HG02678 (cell line): ENCODE measurements around the gene ZNF771.
"Not testable (repeated sequence)": the region's sequence is repeated elsewhere in the genome, so short reads cannot be mapped to it uniquely, and the experiment has no call there.

Experiments
- ATAC-seq: cut with Tn5 transposase; IDR thresholded peaks from one replicate; pipeline ENCODE4 v1.9.1; 2021; ENCODE audit warnings: mild to moderate bottlenecking, moderate library complexity; ENCODE audit not compliant: unreplicated experiment

The ZNF771 gene

DNA sequence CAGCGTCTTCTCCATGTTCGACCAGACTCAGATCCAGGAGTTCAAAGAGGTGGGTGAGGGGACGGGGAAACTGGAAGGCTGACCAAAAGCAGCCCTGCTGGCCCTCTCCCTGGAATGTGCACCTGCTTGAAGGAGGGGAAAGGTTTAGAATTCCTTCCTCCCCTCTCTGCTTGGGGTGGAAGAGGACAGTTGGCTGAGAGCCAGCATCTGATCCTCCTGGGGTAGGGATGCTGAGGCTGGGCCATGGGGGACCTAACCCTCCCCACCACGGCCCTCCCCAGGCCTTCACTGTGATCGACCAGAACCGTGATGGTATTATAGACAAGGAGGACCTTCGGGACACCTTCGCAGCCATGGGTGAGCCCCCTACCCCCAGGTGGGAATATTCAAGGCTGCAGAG, 31.5 kb upstream of the ZNF771 start:
- no peak for ATAC-seq

DNA sequence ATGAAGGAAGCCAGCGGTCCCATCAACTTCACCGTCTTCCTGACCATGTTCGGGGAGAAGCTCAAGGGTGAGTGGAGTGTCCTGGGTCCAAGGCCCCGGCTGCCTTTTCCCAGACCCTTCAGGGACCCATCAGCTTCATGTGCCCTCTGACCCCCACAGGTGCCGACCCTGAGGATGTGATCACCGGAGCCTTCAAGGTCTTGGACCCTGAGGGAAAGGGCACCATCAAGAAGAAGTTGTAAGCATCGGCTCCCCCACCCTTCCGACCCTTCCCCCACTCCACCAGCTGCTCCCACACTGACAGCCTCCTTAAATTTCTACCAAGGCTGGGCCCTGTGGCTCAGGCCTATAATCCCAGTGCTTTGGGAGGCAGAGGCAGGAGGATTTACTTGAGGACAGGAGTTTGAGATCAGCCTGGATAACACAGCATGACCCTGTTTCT, 30.9 kb upstream of the ZNF771 start:
- no peak for ATAC-seq

DNA sequence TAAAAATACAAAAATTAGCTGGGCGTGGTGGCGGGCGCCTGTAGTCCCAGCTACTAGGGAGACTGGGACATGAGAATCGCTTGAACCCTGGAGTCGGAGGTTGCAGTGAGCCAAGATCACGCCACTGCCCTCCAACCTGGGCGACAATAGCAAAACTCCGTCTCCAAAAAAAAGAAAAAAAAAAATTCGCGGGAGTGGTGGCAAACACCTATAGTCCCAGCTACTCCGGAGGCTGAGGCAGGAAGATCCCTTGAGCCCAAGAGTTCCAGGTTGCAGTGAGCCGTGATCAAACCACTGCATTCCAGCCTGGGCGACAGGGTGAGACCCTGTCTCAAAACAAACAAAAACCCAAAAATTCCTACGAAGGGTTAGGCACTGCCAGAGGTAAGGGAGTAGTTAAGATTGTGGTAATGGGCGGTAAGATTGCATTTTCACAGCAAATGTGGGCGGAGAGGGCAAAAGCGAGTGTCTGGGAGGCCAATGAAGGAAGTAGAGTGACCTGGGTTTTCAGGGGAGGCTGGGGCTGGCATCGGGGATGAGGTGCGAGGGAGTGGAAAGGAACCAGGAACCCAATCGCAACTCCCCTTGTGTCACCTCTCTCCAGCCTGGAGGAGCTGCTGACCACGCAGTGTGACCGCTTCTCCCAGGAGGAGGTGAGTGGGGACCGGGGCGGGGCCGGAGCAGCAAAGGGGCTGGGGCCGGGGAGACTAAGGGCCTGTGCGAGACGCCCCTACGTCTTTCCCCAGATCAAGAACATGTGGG, 30.2 kb upstream of the ZNF771 start:
- no peak for ATAC-seq

DNA sequence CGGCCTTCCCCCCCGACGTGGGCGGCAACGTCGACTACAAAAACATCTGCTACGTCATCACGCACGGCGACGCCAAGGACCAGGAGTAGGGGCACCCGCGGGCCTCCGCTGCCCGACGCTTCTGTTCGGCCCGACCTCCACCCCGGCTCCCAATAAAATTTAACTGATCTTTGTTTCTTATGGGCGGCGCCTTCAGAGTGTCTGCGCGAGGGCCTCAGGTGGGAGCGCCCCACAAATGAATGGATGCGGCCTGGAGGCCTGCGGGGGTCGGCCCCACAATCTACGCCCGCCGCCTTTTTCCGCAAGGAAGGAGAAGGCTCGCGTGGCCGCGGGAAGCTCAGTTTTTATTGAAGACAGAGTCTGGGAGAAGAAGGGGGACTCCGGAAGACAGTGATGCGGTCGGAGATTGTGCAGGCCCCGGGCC, 29.6 kb upstream of the ZNF771 start:
- peak; percentile 42 for ATAC-seq

DNA sequence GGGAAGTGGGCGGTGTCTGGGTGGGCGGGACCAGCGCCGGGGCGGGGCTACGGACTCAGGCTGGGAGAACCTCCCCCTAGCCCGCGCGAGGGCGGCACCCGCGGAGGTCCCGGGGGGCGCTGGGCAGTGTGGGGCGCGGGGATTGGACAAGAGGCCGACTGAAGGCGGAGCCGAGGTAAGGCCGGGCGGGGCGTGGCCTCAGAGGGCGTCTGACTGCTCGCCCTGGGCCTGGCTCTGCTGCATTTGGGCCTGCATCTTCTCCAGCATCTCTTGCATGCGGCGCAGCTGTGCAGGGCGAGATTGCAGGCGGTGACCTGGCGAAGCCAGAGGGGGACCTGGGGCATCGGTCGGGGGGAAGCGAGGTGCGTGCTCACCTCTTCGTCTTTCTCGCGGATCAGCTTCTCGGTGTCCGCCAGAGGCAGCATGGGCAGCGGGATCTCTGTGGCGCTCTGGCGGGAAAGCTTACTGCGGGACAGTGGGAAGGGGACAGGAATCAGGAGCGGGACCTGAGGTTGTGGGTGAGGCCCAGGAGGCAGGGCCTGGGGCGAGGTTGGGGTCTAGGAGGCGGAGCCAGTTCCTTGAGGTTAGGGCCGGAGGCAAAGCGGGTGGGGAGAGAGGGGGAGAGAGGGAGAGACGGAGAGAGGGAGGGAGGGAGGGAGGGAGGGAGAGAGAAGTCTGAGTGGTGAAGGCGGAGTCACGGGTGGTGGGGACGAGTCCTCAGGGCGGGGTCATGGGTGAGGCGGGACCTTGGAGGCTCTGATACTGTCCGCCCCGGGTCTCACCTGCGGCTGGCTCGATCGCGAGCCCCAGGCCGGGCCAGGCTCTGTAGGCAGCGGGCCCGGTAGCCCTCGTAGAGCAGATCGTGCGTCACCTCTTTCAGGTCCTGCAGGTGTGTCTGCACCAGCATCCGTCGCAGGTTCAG, 28.9 kb upstream of the ZNF771 start:
- ATAC-seq, result peak; percentile 88

DNA sequence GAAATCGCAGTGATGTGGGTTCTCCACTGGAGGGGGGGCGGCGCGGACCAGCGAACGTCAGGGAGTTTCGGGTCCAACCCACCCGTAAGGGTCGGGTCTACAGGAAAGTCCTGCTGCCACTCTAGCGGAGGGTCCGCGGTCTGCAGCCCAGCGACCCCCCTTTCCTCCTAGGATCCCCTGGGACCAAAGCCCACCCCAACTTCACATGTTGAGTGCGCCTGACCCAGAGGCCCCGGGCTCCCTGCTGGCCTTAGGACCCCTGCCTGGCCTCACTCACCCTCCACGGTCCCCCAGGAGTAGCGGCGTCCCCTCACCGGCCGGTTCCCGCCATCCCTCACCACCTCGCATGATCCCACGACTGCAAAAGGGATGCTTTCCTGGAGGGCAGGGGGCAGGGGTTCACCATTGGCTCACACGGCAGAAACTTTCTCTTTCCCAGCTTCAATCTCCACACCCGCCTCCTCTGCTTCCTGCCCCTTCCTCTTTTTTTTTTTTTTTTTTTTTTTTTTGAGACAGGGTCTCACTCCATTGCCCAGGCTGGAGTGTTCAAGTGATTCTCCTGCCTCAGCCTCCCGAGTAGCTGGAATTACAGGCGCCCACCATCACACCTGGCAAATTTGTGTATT, 28.1 kb upstream of the ZNF771 start:
- ATAC-seq, result no peak

DNA sequence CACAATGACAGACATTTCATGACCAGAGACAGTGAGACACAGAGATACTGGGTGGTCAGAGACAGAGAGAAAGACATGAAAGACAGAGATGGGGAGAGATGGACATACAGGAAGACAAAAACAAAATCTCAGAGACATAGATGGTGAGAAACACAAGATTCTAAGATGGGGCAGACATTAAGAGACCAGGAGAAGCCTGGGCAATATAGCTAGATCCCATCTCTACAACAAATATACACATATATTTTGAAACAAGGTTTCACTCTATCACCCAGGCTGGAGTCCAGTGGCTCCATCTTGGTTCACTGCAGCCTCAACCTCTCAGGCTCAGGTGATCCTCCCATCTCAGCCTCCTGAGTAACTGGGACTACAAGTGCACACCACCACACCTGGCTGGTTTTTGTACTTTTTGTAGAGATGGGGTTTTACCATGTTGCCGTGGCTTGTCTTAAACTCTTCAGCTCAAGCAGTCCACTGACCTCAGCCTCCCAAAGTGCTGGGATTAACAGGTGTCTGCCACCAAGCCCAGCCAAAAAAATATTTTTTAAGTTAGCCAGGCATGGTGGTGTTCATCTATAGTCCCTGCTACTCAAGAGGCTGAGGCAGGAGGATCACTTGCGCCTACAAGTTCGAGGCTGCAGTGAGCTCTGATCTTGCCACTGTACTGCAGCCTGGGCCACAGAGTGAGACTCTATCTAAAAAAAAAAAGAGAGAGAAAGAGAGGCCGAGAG, 27.2 kb upstream of the ZNF771 start:
- ATAC-seq, result no peak

DNA sequence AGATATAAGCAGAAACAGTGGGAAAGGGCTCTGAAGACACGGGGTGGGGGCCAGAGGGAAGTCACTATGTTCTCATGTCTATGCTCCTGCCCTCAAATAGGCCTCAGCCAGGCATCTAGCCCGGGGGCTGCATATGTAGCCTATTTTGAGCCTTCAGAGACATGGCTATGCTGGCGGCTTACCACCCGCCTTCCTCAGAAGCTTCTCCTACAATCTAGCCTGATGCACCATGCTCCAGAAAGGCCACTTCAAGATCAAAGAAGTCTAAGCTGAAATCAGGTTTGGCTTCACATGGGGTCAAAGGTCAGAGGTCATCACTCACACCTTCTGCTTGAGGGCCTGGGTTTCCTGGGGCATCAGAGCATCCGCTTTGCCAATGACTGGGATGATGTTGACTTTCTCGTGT, 26.6 kb upstream of the ZNF771 start:
- ATAC-seq, result no peak

DNA sequence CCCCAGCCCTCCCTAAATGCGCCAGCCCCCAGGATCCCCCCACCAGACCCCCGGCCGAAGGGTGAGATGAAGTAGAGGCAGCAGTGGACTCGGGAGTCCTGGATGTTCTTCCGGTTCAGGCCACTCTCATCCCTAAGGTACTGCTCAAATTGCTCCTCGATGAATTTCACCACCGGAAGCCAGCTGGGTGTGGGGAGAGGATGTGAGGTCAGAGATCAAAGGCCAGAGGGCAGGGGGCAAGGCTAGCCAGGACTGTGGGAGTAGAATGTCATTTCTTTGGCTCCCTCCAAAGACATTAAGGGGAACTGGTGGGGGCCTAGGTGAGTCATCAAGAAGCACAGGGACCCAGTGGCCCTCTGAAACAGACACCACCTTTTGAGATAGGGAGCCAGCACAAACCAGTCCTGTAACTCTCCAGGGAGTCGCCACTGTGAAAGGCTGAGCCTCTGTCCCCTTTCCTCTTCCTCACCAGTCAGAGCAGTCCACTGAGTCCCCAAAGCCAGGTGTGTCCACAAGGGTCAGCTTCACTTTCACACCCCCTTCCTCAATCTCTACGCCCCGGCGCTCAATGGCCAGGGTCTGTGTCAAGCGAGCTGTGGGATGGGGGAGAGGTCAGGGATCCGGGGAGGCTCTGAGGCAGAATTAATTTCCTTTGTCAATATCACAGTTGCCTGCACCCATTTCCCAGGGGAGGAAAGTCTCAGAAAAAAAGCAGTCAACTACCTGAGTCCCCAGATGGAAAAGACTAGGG, 25.9 kb upstream of the ZNF771 start:
- ATAC-seq, result no peak

DNA sequence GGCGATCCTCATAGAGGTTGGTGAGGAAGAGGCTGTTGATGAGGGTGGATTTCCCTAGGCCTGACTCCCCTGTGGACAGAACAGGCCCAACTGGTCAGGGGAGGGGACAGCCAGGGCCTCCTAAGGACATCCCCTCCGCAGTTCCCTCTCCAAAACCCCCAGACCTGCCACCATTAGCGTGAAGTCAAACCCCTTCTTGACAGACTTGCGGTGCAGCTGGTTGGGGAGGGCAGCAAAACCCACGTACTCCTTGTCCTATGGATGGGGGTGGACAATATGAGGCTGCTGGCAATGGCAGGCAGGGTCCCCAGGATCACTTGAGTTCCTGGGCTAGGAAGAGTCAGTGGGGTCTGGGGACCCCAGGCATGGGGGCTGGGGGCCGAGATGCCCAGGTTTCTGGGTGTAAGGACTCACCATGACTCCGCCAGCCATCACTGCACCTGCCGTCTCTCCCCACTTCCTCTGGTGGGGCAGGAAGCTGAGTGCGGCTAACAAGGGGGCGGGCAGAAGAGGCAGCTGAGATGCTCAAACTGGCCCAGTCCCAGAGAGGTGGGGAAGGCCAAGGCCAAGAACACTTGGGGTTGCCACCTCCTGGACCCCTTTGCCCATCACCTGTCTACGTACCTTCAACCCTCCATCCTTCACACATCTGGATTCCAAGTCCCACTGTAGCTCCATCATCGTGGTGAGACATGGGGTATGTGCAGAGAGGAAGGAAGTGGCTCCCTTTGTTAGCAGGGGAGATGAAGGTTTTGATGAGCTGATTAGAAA, 25.1 kb upstream of the ZNF771 start, which contains the start of gene SEPTIN1:
Gene SEPTIN1, minus strand, starts transcription at position 451 of the 771 bp plus-strand sequence. Its CDS starts 19 bp downstream, at position 432.
- ATAC-seq, result peak; percentile 29

DNA sequence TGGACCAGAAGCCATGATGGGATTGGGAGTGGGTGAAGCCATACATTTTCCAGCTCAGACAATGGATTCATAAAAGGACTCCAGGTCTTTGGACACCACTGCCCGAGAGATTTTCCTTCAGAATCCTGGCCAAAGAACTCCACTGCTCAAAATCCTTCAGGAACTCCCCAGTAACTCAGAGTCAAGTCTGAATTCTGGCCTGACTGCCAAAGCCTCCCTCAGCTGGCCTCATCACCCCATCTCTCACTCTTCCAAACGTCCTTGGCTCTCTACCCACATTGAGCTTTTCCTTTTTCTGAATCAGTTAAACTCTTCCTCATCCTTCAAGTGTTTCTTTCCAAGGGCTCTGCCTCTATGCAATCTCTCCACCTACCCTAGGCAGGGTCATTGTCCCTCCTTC, 23.9 kb upstream of the ZNF771 start:
- no peak for ATAC-seq

DNA sequence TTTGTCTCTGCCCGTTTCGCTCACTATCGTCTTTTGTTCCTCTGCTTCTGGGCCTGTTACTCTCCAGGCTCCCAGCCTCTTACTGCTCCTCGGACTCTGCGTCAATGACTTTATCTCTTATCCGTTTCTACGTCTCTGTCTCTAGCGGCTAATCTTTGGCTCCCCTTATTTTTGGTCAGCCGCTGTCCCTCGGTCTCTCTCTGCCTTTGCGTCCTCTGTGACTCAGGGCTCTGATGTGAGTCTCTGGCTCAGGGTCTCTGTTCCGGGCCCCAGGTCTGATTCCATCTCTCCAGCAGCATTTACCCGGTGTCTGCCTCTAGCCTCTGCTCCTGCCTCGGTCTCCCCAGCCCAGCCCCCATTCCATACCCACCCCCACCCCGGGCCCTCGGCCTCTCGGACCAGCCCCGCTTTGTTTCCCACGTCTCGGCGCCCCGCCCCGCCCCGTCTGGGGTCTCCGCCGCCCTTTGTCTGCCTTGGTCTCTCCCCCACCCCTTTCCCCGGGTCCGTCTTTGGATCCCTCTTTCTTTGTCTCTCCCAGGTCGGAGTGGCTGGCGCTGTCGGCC, 12.7 kb upstream of the ZNF771 start:
- no peak for ATAC-seq

DNA sequence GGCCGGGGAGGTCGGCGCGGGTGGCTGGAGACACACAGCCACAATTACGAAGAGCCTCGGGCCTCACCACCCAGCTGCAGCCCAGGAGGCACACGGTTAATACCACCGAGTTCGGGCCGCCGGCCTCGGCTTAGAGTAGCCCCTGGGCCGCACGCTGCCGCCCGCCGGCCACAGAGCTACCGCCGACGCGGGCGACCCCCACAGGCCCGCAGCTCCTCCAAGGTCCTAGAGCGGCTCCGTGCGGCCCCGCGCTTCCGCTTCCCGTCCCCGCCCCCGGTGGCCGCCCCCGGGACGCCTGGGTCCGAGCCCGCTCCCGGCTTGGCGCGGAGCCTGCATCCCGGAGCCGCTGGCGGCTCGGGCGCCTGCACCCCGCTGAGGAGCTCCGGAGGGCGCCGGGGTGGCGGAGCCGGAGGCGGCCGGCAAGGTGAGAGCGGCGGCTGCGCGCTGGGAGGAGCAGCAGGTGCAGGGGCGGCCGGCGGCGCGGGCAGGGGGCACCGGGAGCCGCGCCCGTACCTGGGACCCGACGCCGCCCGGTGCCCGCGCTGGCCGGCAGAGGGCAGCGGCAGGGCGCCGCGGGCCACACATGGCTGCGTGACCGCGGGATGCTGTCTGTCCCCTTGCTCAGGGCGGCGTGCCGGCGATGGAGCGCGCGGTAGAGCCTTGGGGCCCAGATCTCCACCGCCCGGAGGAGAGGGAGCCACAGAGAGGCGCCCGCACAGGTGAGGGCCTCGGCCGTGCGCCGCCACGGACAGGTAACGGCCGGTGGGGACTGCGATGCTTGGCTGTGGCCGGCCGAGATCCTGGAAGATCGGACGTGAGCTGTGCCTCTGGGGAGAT, 12.0 kb upstream of the ZNF771 start, which contains the start of gene ZNF48:
Gene ZNF48, plus strand, starts transcription at position 266 of the 837 bp plus-strand sequence. Its CDS starts 375 bp downstream, at position 641.
- ATAC-seq, result peak; percentile 76

DNA sequence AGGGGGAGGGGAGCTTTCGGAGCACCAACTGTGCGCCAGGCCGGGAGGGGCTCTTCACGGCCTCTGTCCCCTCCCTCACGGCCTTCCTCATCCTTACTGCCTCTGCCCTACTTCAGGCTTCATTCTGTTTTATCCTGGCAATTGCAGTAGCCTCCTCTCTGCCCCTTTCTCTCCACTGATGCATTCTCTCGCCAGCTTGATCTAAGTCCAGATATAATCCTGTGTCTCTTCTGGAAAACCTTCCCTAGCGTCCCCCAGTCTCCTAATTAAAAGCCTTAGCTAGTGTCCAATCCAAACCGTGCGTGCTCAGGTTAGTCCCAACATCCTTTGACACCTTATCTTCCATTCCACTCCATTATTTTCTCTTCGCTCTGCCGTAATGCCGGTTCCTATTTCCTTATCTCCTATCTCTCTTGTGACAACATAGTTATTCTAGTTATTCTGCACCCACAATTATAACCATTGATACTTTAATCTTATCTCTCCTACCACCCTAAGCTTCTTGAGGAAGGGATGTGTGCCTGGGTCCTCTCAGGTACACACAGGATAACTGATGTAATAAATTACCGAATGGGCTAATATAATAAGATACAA, 11.3 kb upstream of the ZNF771 start:
- ATAC-seq, result no peak

DNA sequence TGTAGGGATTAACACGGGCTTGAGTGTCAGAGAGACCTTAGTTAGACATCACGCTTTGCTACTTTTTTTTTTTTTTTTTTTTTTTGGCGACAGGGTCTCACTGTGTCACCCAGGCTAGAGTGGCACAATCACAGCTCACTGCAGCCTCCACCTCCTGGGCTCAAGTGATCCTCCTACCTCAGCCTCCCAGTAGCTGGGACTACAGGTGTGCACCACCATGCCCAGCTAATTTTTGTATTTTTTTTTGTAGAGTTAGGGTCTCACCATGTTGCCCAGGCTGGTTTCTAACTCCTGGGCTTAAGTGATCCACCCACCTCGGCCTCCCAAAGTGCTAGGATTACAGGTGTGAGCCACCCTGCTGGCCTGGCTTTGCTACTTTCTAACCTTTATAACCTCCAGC, 10.8 kb upstream of the ZNF771 start:
- ATAC-seq, result not testable (repeated sequence)

DNA sequence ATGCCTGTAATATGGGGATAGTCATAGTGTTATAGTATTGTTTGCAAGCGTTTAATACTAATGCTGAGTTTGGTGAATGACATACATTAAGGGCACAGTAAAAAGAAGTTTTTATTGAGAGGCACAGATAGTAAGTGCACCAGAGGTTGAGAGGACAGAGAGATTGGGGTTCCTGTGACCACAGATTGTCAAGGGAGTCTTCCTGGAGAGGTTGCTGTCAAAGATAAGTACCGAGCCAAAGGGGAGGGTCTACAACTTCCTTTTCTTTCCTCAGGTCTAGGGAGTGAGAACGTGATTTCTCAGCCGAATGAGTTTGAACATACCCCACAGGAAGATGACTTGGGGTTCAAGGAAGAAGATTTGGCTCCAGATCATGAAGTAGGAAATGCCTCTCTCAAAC, 10.3 kb upstream of the ZNF771 start:
- no peak for ATAC-seq
